Prostate gland (tissue), 2 donors: ENCODE results near the gene MAML3. TPM values are rescaled to one million over a fixed set of nuclear protein-coding genes. Genes with fewer than 3 reads are reported as not detected.

ENCODE experiments used
- DNase-seq: peaks from one replicate; pipeline ENCODE4 v3.0.0-alpha.2; 2019; ENCODE audit warnings: low spot score
- H3K27ac ChIP-seq, 2 donors: fragments of 200-600 bp; sonication (generic); 2 replicates each; pipeline ENCODE4 v1.5.1; 2017 to 2019
- H3K27me3 ChIP-seq: fragments of 200-600 bp; sonication (generic); replicated peaks from 2 replicates; pipeline ENCODE4 v1.5.1; 2019; ENCODE audit not compliant: insufficient read depth
- H3K36me3 ChIP-seq, 2 donors: fragments of 200-600 bp; sonication (generic); 1 replicate in 1 of 2; 2 replicates in 1 of 2; pipeline versions ENCODE4 v1.5.1 to v1.8.1; 2017 to 2019
- H3K4me1 ChIP-seq: fragments of 200-600 bp; sonication (generic); replicated peaks from 2 replicates; pipeline ENCODE4 v1.5.1; 2019
- H3K4me3 ChIP-seq, 2 donors: fragments of 200-600 bp; sonication (generic); 2 replicates each; pipeline ENCODE4 v1.5.1; 2017 to 2019
- H3K9me3 ChIP-seq: fragments of 200-600 bp; sonication (generic); 2 replicates; pipeline ENCODE4 v1.5.1; 2017
- CTCF ChIP-seq, 4 experiments: fragments of 200-600 bp in 2 of 4; fragments of 450-650 bp in 2 of 4; sonication (generic) in 2 of 4; IDR thresholded peaks; 1 replicate in 3 of 4; 2 replicates in 1 of 4; pipeline ENCODE4 v1.5.1; 2016 to 2019; ENCODE audit warnings: antibody characterized with exemption in 4 of 4, mild to moderate bottlenecking in 2 of 4, moderate library complexity in 2 of 4
- POLR2A ChIP-seq: fragments of 450-650 bp; IDR thresholded peaks from one replicate; pipeline ENCODE4 v1.6.1; 2016; ENCODE audit warnings: antibody characterized with exemption, mild to moderate bottlenecking
- POLR2AphosphoS5 ChIP-seq: sonication (generic); formaldehyde crosslinking; IDR thresholded peaks from one replicate; pipeline ENCODE4 v1.6.1; 2017; ENCODE audit warnings: antibody characterized with exemption
- WGBS: methylation state at CpG from one replicate; pipeline ENCODE4 v1.1.5; 2018; 5-methylcytosine and 5-hydroxymethylcytosine counted together
- intact Hi-C: fragments of 100-400 bp; cut with DNase I; formaldehyde crosslinking; loops from one replicate; pipeline ENCODE4 v1.14.2; 2022
- total RNA-seq, 2 donors: library from RNA; depleted of rRNA; stranded (reverse); fragments of >200 nt; gene quantifications; one replicate each; pipeline ENCODE4 v1.1.0, GENCODE V29; 2016

Gene MAML3
- total RNA-seq, 2 donors from 2014 or later = 15.0 to 30.6 TPM

- H3K27ac ChIP-seq = no peak overlapping the region
- 91% methylated on average over 4 of the region's 4 CpGs for WGBS
- intact Hi-C loops = no loop called here
These were observed 404.0 kb downstream of the MAML3 start for GRCh38 chr4:139749835-139750498.

GRCh38 chr4:139749338-139749737 is 404.6 kb downstream of the MAML3 start:
- no peaks in the 10 kb centered on the region for H3K36me3 ChIP-seq
- TF ChIP-seq POLR2A (no peak), CTCF (IDR thresholded peaks at IDR 0.05) (no peak), POLR2AphosphoS5 (no peak)
- H3K4me1 ChIP-seq = no peaks in the 10 kb centered on the region
- H3K9me3 ChIP-seq = no peaks in the 10 kb centered on the region
- H3K4me3 ChIP-seq = no peak overlapping the region
- DNase-seq = no peak
- intact Hi-C loops = no loop called here
- 56% methylated on average over 6 of the region's 6 CpGs for WGBS
- no peak overlapping the region for H3K27ac ChIP-seq
- no peaks in the 10 kb centered on the region for H3K27me3 ChIP-seq

More at GRCh38 chr4:139749835-139750498, 404.0 kb downstream of the MAML3 start:
- Histone ChIP-seq H3K27me3 (no peaks in the 10 kb centered on the region), H3K4me1 (no peaks in the 10 kb centered on the region), H3K36me3 (no peaks in the 10 kb centered on the region), H3K9me3 (no peaks in the 10 kb centered on the region), H3K4me3 (no peak overlapping the region)
- no peak for TF ChIP-seq CTCF (IDR thresholded peaks at IDR 0.05)
- no peak for TF ChIP-seq POLR2AphosphoS5
- TF ChIP-seq POLR2A = no peak
- no peak for DNase-seq

DNA sequence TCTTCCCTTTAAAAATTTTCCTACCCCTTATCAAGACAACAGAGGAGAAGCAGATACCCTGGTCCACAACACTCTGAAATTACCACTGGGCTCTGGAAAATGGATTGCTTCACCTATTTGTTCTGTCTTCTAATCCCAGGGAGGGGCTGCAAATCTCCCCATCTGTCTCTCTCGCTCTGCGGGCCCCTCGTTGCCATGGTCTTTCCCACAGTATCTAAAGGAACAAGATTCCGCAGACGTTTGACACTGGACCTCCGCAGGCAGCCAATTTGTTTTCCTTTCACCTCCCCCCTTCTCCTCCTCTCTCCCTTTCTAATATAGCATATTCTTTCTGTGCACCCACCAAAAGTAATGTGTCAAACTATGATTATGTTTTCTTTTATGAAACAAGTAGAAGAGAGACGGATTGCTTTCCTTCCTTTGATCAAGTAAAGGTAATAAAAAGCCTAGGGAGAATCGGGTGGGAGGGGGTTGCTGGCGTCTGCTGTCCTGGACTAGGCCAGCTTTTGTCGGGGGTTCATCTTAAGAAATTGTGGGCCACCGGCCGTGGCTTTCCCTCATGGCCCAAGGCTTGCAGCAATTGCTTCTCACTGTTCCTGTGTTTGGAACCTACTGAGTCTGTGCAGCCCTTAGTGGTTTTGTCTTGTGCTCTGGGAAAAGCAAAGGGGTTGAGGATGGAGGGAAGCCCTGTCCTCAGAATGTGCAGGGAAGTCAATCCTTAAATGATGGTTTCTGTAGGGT is 407.4 kb downstream of the MAML3 start:
- H3K4me3 ChIP-seq = no peak overlapping the region
- no peaks in the 10 kb centered on the region for H3K9me3 ChIP-seq
- 61% methylated on average over 12 of the region's 12 CpGs for WGBS
- H3K36me3 ChIP-seq = no peaks in the 10 kb centered on the region
- DNase-seq = no peak
- intact Hi-C loops = no loop called here
- TF ChIP-seq POLR2AphosphoS5 (no peak), CTCF (IDR thresholded peaks at IDR 0.05) (no peak), POLR2A (no peak)
- no peaks in the 10 kb centered on the region for H3K27me3 ChIP-seq
- no peak overlapping the region for H3K27ac ChIP-seq
- no peaks in the 10 kb centered on the region for H3K4me1 ChIP-seq

GRCh38 chr4:139745111-139745639 is 408.8 kb downstream of the MAML3 start:
- no peak for DNase-seq
- intact Hi-C loops = no loop called here
- TF ChIP-seq POLR2A = no peak
- TF ChIP-seq CTCF (IDR thresholded peaks at IDR 0.05) = no peak
- no peak for TF ChIP-seq POLR2AphosphoS5
- peaks cover 6% of the 10 kb centered on the region for H3K4me1 ChIP-seq
- H3K4me3 ChIP-seq = no peak overlapping the region
- no peaks in the 10 kb centered on the region for H3K9me3 ChIP-seq
- H3K36me3 ChIP-seq = no peaks in the 10 kb centered on the region
- no peaks in the 10 kb centered on the region for H3K27me3 ChIP-seq
- no peak overlapping the region for H3K27ac ChIP-seq
- WGBS = 90% methylated on average over 6 of the region's 6 CpGs
